ENCODE measurements around the gene PROZ. TPM values are rescaled to one million over a fixed set of nuclear protein-coding genes. Genes with fewer than 3 reads are reported as not detected.

Gene PROZ
- total RNA-seq, 1 donor from 2014 or later: not detected

- DNase-seq (ENCODE audit: low spot score): peak; percentile 83
Measured at GRCh38 chr13:113140677-113141600, 17.5 kb upstream of the PROZ start.

GRCh38 chr13:113141601-113141970 lies 16.9 kb upstream of the PROZ start:
- DNase-seq (ENCODE audit: low spot score): peak; percentile 81

- DNase-seq (ENCODE audit: low spot score): peak; percentile 74
Measured at GRCh38 chr13:113142876-113143275, 15.6 kb upstream of the PROZ start.

DNA sequence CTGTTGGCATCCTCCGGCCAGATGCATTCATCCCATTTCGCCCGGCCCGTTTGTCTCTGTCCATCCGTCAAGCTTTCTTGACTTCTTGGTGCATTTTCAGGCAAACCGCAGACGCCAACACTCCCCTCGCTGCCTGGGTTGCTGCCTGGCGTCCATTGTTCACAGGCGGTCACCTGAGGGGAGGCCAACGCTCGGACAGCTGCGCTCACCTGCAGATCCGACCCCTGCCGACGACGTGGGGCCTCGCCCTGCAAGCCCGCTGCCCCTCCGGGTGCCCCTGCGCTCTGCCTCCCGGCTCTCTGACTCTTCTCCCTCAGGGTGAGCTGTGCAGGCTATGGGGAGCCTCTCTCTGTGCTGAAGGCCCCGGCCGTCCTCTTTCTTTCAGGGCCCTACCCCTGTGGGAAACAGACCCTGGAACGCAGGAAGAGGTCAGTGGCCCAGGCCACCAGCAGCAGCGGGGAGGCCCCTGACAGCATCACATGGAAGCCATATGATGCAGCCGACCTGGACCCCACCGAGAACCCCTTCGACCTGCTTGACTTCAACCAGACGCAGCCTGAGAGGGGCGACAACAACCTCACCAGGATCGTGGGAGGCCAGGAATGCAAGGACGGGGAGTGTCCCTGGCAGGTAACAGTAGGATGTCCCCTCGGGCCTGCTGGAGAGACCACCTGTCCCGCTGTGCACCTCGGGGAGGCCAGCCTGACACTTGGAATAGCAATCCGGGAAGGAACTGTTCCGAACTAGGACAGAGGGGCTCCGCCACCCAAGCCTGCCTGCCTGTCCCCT lies 14.8 kb upstream of the PROZ start:
- DNase-seq (ENCODE audit: low spot score): peak; percentile 87

GRCh38 chr13:113144255-113144629 lies 14.2 kb upstream of the PROZ start:
- peak; percentile 84 for DNase-seq (ENCODE audit: low spot score)

- DNase-seq (ENCODE audit: low spot score): peak; percentile 26
Measured at GRCh38 chr13:113145496-113145895, 13.0 kb upstream of the PROZ start.

DNA sequence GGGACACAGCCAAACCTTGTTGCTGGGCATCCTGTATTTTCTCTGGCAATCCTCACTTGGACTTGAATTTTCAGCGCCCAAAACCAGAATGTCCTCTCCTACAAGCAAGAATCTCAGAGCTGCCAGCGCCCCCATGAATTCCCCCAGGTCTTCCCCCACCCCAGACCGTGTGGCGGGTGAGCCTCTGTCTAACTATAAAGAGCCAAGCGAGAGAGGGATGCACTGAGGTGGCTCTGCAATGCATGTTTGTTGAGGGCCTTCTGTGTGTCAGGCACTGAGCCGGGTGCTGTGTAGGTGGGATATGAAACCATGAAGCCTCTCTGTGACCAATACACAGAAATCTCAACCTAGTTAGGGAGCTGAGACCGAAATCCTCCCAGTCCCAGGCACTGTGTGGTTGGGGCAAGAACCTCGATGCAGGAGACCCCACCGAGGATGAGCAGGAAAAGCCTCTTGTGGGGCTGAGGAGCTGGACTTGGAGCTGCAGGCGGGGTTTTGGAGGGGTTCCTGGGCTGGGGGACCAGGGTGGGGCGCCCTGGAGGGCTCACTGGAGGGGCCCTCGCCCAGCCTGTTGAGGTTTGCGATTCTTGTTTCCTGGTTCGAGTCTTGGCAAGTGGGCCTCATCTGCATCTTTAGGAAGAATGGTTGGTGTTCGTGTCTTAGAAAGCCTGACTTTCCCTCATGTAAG lies 12.4 kb upstream of the PROZ start:
- peak; percentile 65 for DNase-seq (ENCODE audit: low spot score)

- peak; percentile 59 for DNase-seq (ENCODE audit: low spot score)
Measured at GRCh38 chr13:113146750-113147149, 11.7 kb upstream of the PROZ start.

DNA sequence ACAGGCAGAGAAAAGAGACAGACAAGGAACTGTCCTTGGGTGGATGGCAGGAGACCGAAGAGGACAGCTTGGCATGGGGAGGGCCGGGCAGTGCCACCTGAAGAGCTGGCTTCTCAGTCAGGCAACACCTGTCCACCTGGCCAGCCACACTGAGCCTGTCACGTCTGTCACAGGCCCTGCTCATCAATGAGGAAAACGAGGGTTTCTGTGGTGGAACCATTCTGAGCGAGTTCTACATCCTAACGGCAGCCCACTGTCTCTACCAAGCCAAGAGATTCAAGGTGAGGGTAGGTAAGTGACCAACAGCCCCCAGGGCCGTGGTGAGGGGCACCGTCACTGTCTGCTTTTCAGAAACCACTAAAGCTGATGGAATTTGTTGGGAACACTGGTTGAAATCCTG lies 11.2 kb upstream of the PROZ start:
- DNase-seq (ENCODE audit: low spot score): peak; percentile 69

DNA sequence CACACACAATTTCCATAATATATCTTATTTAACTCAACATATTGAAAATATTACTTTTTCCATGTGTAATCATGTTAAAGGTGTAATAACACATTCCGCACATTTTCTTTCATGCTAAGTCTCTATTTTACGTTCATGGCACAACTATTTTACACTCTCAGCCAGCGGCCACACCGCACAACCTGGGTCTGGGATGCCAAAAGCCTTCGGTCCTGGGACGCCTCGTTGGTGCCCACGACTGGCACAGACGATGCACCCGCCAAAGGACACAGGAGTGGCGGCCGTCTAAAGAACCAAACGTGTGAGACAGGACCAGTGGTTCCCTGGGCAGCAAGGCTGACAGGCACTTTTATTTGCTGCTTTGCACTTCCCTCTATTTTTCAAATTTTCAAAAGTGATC lies 10.0 kb upstream of the PROZ start:
- DNase-seq (ENCODE audit: low spot score): peak; percentile 20

- peak; percentile 73 for DNase-seq (ENCODE audit: low spot score)
Measured at GRCh38 chr13:113148940-113149503, 9.4 kb upstream of the PROZ start.

DNA sequence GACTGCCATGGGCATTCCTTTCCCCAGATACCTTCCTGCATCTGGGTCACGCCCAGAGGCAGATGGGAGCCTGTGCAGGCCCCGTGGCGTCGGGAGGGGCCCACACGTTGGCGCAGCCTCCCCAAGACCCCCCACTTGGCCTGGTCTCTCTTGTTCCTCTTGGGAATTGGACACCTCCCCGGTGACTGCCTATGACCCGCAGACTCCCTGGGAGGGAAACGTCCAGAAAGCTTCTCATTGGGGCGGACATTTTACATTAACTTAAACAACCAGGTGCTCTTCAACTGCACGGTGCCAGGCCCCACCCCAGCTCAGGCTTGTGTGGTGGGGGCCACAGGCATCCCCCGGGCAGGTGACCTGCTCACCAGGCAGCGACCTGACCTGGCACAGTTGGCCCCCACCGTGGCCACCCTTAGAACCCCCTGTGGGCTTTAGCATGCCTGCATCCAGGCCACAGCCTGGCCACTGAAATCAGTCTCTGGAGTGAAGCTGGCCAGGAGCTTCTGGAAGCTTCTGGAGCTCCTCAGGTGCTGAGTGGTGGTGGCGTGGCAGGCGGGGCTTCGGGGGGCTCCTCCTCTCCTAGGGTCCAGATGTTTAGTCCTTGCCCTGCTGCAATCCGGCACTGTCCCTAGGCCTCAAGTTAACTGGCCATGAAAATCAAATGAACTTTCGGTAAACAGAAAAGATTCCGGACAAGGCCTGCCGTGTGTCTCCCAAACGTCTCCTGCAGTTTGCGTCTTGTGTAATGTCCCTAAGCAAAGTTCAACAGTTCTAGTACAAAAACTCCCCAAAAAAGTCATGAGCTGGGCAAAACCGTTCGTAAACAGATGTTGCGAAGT lies 8.5 kb upstream of the PROZ start:
- DNase-seq (ENCODE audit: low spot score): peak; percentile 87

GRCh38 chr13:113150550-113151365 lies 7.7 kb upstream of the PROZ start:
- no peak for DNase-seq (ENCODE audit: low spot score)

DNA sequence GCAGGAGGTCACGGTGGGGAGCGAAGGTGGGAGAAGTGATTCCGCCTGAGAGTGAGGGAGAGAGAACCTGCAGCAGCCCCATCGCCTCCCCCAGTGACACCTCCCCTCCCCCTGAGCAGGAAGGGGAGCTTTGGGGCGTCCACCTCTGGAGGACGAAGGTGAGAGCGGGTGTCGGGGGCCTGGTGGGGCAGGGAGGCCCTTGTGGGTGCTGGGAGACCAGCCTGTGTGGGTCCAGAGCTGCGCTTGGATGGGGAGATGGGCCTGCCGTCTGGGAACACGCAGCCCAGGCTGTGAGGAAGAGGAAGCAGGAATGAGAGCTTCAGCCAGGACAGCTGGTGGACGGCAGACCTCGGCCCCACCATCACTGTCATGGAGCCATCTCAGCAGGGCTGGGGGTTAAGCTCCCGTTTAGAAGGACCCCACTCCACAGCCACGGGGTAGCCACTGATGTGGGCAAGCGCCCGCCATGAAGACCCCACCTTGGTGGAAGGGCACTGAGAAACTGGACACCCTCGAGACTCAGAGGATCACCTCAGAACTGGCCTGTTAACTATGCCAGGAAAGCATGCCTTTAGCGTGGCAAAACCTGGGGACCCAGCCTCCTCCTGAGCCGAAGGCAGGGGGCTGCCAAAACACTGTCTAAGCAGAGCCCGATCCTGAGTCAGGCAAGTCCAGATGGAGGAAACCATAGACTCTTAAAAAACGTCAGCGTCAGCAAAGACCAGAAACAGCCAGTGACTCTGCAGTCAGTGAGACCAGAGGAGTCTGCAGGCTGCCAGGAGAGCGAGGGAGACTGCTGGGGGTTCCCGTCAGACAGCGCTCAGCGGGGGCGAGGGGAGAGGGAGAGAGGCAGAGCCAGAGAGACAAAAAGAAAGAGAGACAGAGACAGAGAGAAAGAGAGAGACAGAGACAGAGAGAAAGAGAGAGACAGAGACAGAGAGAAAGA lies 6.4 kb upstream of the PROZ start:
- DNase-seq (ENCODE audit: low spot score): no peak

DNA sequence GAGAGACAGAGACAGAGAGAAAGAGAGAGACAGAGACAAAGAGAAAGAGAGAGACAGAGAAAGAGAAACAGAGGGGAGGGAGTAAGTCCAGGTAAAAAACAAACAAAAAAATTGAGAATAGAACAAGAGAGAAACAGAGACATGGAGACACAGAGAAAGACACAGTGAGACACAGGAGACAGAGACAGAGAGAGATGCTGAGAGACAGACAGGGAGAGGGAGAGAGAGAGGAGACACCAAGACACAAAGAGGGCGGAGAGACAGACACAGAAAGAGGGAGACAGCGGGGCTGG lies 5.8 kb upstream of the PROZ start:
- DNase-seq (ENCODE audit: low spot score): no peak

- no peak for DNase-seq (ENCODE audit: low spot score)
Measured at GRCh38 chr13:113152984-113153809, 5.3 kb upstream of the PROZ start.

DNA sequence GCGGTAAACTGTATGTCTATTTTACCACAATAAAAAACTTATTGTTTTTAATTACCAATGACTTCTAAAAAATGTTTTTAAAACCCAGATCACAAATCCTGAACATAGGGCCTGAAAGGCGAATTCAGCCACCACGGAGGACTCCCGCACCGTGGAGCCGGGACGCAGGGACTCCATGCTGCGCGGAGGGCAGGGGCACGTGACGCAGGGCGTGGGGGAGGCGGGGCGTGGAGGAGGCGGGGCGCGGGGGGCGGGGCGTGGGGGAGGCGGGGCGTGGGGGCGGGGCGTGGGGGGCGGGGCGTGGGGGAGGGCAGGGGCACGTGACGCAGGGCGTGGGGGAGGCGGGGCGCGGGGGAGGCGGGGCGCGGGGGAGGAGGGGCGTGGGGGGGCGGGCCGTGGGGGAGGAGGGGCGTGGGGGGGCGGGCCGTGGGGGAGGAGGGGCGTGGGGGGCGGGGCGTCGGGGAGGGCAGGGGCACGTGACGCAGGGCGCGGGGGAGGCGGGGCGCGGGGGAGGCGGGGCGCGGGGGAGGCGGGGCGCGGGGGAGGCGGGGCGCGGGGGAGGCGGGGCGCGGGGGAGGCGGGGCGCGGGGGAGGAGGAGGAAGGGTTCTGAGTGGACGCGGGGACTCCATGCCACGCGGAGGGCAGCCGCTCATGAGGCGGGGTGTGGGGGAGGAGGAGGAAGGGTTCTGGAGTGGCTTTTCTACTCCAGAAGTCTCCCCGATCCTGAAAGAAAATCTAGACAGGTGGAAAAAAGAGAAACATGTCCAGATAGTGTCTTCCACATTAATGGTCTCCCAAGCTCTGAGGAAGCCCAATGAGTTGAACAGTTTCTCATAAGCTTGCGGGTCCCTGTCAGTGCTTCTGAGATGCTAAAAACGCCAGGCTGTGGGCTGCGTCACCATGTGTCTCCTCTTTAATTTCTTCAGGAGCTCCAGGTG lies 4.4 kb upstream of the PROZ start:
- no peak for DNase-seq (ENCODE audit: low spot score)
